NCI-H1417 treated with DMSO at 0.1 percent for 48 hours (cell line): ENCODE results near the gene SMG6.
"Not testable (repeated sequence)": the region's sequence is repeated elsewhere in the genome, so short reads cannot be mapped to it uniquely, and the experiment has no call there.

Experiments
- DNase-seq: peaks from one replicate; lab custom pipeline; 2025; lab: John Stamatoyannopoulos, UW

Gene SMG6

DNA sequence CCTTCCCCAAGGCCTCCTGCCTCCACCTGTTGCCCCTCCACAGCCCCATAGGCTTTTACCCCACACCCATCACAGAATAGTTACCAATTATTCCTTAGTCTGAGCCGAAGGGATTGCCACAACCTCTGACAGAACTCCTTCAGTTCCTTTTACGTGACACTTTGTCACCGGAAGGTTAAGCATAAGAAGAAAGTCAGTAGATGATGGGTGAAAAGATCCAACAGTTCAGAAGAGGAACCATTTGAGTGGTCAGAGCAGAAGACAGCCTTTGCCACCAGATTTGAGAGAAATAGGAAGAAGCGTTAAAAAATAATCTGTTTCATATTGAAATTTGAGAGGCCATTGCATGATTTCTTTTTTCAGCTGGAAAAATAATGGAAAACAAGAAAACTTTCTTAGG is 1.3 kb upstream of the SMG6 start:
- no peak for DNase-seq

DNA sequence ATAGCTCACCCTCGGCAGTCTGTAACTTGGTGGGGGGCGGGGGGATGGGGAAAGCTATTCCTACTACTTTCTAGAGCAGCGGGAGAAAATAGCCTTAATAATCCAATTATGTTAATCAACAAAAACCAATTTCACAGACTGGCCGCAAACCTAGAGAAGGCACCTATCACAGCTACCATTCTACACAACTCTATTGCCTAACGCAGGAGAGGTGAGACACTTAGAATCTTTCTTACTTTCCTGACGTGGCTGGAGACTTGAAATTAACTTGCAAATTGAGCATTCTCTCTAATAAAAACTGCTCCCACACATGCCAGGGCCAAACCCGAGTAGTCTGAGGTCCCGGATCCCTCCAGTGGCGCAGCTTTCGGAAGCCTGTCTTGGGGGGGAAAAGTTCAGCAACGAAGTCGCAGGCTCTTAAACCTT is 794 bp downstream of the SMG6 start:
- DNase-seq: no peak

DNA sequence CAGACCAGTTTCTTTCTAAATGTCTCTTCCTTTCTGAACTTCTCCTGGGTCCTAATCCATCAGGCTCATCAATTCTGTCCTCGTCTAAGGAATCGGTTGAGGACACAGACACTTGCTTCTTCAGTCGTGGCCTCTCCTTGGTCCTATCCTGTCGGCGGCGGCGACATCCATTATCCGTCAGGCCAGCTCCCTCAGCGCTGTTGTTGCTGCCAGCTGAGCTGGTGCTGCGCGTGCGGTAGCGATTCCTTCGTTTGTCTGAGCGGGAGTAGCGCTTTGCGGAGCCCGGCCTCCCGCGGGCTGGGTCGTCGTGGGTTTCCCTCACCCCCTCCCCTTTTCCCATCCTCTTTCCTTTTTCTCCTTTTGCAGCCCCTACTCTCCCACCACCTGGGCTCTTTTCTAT is 3.8 kb downstream of the SMG6 start:
- DNase-seq: no peak

GRCh38 chr17:2299136-2299535 is 4.4 kb downstream of the SMG6 start:
- DNase-seq: no peak

DNA sequence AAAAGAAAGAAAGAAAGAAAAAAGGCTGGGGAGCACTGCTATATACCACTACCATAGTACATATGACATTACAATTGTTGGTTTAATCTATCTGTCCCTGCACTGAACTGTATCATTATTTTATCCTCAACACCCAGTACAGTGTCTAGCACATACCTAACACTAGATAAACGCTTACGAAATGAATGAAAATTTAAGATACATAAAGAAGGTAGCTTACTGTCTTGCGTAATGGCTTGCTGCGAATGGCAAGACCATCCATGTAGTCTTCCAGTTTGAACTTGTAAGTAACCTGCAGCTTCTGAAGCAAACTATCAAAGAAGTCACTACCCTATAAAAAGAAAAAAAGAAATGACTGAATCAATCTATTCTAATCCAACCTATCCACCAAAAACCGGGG is 6.6 kb downstream of the SMG6 start:
- no peak for DNase-seq

DNA sequence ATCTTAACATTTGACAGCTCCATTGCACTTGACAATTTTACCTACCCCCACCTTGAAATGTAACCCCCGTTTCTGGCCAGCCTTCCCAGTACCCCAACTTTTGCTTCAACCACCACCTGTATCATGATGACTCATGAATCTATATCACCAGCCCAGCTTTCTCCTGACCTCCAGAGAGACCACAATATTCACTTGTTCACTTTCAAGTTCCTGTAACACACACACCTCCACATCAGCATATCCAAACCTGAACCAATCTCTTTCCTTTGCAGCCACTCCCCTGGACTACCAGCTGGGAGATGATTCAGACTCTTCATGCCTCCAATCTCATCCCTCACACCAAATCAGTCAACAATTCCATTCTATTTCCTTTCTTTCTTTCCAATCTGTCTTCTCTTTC is 8.0 kb downstream of the SMG6 start:
- DNase-seq: no peak

- DNase-seq: no peak
Measured at GRCh38 chr17:2292100-2292499, 11.5 kb downstream of the SMG6 start.

- DNase-seq: no peak
Measured at GRCh38 chr17:2289878-2290478, 13.6 kb downstream of the SMG6 start.

GRCh38 chr17:2283302-2283701 is 20.3 kb downstream of the SMG6 start:
- DNase-seq: no peak

- DNase-seq: no peak
Measured at GRCh38 chr17:2282297-2282873, 21.2 kb downstream of the SMG6 start.

DNA sequence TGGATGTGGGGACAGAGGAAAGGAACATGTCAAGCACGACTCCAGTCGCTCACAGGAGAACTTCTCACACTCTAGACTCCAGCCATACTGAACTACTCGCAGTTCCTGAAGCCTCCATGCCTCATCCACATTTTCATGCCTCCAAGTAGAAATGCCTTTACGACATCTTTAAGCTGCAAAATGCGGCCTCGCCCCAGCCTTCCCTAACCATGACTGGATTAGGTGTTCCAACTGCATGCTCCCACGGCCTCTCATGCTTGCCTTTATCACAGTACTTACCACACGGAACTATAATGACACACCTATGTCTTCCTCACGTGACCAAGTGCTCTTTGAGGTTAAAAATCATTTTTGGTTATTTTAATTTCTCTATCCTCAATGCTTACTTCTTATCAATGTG is 23.9 kb downstream of the SMG6 start:
- DNase-seq: no peak

- no peak for DNase-seq
Measured at GRCh38 chr17:2277429-2278170, 26.0 kb downstream of the SMG6 start.

DNA sequence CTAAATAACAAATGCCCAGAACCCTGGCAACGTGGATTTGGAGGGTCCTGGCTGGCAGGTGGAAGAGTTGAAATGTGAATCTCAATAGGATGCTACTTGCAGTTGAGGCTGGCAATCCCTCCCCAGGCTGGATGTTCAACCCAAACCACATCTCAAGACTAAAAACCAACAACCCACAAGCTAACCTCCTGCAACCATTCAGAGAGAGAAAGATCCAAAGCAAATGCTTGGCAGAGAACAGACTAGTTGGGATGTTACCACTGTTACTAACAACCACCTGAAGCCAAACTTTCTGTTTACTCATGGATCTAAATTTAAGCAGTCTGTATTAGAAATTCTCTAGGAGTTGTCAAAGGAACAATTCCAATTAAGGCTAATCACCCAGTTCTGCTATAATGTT is 27.9 kb downstream of the SMG6 start:
- DNase-seq: no peak

GRCh38 chr17:2274414-2274813 is 29.2 kb downstream of the SMG6 start:
- DNase-seq: no peak

GRCh38 chr17:2271985-2272702 is 31.4 kb downstream of the SMG6 start:
- DNase-seq: no peak

DNA sequence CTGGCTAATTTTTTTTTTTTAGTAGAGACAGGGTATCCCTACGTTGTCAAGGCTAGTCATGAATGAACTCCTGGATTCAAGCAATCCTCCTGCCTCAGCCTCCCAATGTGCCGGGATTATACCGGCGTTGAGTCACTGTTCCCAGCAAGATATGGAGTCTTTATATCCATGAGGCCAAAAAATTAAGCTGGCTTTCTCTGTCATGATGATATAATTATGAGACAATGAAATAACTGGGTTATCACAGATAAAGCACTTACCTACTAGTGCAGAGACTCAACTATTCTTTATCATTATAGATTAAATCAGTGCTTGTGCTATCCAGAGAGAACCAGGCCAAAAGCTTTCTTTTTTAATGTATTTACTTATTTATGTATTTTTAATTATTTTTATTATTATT is 36.2 kb downstream of the SMG6 start:
- no peak for DNase-seq

- DNase-seq: no peak
Measured at GRCh38 chr17:2266865-2267228, 36.7 kb downstream of the SMG6 start.

DNA sequence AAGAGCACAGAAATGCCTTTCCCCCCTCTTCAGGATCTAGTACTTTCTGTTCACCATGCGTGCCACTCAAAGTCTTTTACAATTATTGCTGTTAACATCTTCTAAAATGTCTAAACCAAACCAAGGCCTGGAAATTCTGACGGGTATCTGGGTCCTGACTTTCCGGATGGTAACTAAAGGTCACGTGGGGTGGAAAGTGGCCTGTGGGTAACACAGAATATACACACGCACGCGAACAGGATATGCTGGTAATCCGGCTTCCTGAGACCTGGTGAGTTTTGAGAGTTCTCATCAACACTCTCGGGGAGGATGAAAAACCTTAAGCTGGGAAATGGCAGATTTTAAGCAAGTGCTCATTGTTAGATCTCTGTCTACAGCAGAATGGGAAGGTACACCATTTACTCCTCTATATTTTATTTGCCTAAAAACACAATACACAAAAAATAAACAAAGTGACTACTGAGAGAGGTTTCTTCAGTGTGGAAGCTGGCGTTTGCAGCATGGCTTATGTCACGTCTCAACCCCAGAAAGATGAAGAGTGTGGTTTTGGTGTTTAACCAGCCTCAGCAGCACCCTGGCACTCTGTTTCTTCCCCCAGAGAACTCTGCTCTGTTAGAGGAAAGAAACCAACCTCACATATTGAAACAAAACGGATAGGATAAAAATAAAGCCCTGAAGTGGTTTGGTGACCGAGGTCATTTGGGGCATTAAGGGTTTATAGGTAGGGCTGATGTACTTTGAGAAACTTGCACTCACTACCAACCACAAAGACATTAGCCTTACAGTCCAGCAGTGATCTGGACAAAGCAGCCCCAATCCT is 37.3 kb downstream of the SMG6 start:
- no peak for DNase-seq

- not testable (repeated sequence) for DNase-seq
Measured at GRCh38 chr17:2265166-2265565, 38.4 kb downstream of the SMG6 start.

DNA sequence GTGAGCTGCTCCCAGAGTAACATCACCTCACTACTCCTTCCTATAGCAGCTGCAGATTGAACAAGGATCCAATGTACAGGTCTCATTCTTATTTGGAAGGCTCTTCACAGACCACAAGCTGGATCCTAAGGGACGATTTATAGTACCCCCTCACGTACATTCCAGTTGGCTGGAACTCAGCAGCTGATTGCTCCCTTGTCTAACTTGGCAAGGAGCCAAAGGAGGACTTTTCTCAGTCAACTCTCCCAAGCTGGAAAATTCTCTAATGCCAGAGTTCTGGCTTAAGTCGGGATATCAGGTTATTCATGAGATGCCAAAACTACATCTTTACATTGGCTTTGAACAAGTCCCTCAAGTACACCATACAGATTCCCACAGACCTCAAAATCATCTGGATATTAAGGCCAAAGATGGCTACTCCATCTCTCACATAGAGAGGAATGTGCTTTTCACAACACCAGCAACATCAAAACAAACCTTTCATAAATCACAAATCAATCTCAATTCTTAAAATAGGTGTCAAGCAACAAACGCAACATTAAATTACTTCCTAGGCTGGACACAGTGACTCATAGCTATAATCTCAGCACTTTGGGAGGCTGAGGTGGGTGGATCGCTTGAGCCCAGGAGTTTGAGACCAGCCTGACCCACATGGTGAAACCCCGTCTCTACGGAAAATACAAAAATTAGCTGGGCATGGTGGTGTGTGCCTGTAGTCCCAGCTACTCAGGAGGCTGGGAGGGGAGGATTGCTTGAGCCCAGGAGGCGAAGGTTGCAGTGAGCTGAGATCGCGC is 39.3 kb downstream of the SMG6 start:
- no peak for DNase-seq
